GM10266 (cell line): Measurements from ENCODE around the gene MYO16.

ENCODE experiments used
- DNase-seq: peaks from one replicate; pipeline ENCODE4 v3.0.0; 2012; ENCODE audit errors: extremely low spot score
- CTCF ChIP-seq: IDR thresholded peaks from 2 replicates; pipeline ENCODE4 v1.5.1; 2012; ENCODE audit warnings: mild to moderate bottlenecking, low read depth; ENCODE audit not compliant: control insufficient read depth, insufficient read depth; ENCODE audit errors: missing control alignments

The MYO16 gene

GRCh38 chr13:108964606-108965005, 335.2 kb downstream of the MYO16 start:
- DNase-seq: no peak
- TF ChIP-seq CTCF: no peak

GRCh38 chr13:108967371-108967770, 338.0 kb downstream of the MYO16 start:
- TF ChIP-seq CTCF: no peak
- no peak for DNase-seq

- TF ChIP-seq CTCF: no peak
- no peak for DNase-seq
Measured at GRCh38 chr13:108968566-108968965, 339.2 kb downstream of the MYO16 start.

- no peak for DNase-seq
- no peak for TF ChIP-seq CTCF
Measured at GRCh38 chr13:108974686-108975085, 345.3 kb downstream of the MYO16 start.

- DNase-seq: no peak
Measured at GRCh38 chr13:108980237-108980636, 350.8 kb downstream of the MYO16 start.

GRCh38 chr13:108981407-108981806, 352.0 kb downstream of the MYO16 start:
- no peak for DNase-seq

More at GRCh38 chr13:108980237-108980636, 350.8 kb downstream of the MYO16 start:
- TF ChIP-seq CTCF: no peak

GRCh38 chr13:108983273-108983672, 353.9 kb downstream of the MYO16 start:
- DNase-seq: no peak
- TF ChIP-seq CTCF: no peak

More at GRCh38 chr13:108981407-108981806, 352.0 kb downstream of the MYO16 start:
- TF ChIP-seq CTCF: no peak
